Testis (tissue), 5 donors: ENCODE data around the gene ARGFX. TPM values are rescaled to one million over a fixed set of nuclear protein-coding genes. Genes with fewer than 3 reads are reported as not detected.

Source experiments
- DNase-seq: peaks from one replicate; pipeline ENCODE4 v3.0.0-alpha.2; 2019
- H3K27ac ChIP-seq, 2 donors: fragments of 200-600 bp; sonication (generic); one replicate each; pipeline ENCODE4 v1.5.1; 2019
- H3K27me3 ChIP-seq: fragments of 200-600 bp; sonication (generic); one replicate; pipeline ENCODE4 v1.5.1; 2019
- H3K36me3 ChIP-seq: fragments of 200-600 bp; sonication (generic); one replicate; pipeline ENCODE4 v1.5.1; 2017; ENCODE audit warnings: low read depth; ENCODE audit errors: missing control alignments
- H3K4me1 ChIP-seq: fragments of 200-600 bp; sonication (generic); one replicate; pipeline ENCODE4 v1.5.1; 2019
- H3K4me3 ChIP-seq, 2 donors: fragments of 200-600 bp; sonication (generic); one replicate each; pipeline ENCODE4 v1.5.1; 2017 to 2019
- H3K9me3 ChIP-seq: fragments of 200-600 bp; sonication (generic); one replicate; pipeline ENCODE4 v1.5.1; 2017
- CTCF ChIP-seq, 3 experiments: fragments of 450-650 bp in 2 of 3; fragments of 200-600 bp in 1 of 3; sonication (generic) in 1 of 3; IDR thresholded peaks; one replicate each; pipeline ENCODE4 v1.5.1; 2016 to 2019; ENCODE audit warnings: antibody characterized with exemption in 3 of 3, mild to moderate bottlenecking in 2 of 3, moderate library complexity in 1 of 3
- POLR2A ChIP-seq: fragments of 450-650 bp; IDR thresholded peaks from one replicate; pipeline ENCODE4 v1.6.1; 2017; ENCODE audit warnings: antibody characterized with exemption, mild to moderate bottlenecking, moderate library complexity
- WGBS, 2 donors: methylation state at CpG; one replicate each; pipeline ENCODE4 v1.1.5; 2018; 5-methylcytosine and 5-hydroxymethylcytosine counted together
- intact Hi-C: fragments of 100-400 bp; cut with DNase I; formaldehyde crosslinking; loops from one replicate; pipeline ENCODE4 v1.15.1; 2023; ENCODE audit warnings: low total_unique reads
- long read RNA-seq, 2 donors: transcript quantifications; one replicate each; lab custom pipeline, GENCODE V29; 2026
- polyA plus RNA-seq: library from polyadenylated mRNA; stranded (reverse); fragments of 350-450 nt; fragmentation: Illumina TruSeq; extraction: RNeasy Lipid Tissue Mini Kit (QIAGEN cat#74804); gene quantifications from one replicate; pipeline ENCODE4 v1.2.3, GENCODE V29; 2014; ENCODE audit warnings: low read depth, low replicate concordance; ENCODE audit not compliant: insufficient read depth
- total RNA-seq, 2 donors: library from RNA; depleted of rRNA; stranded (reverse); fragments of >200 nt; gene quantifications; one replicate each; pipeline ENCODE4 v1.2.3, GENCODE V29; 2016

The ARGFX gene
- total RNA-seq, result under 1 TPM; 0.31 to 0.55 TPM
- not detected for polyA plus RNA-seq
- long read RNA-seq, donor 1, result 0 reads
- long read RNA-seq, donor 2, result 0 reads

GRCh38 chr3:121567649-121568048, at the start of gene ARGFX:
Gene ARGFX (plus strand): TSS chr3:121567949. CDS start chr3:121570714, 2,765 bp downstream.
- Histone ChIP-seq H3K27me3 (no peaks in the 10 kb centered on the region), H3K4me3 (no peak within 1 kb of the TSS), H3K27ac (no peak within 1 kb of the TSS), H3K9me3 (no peaks in the 10 kb centered on the region), H3K36me3 (no peaks in the 10 kb centered on the region), H3K4me1 (no peaks in the 10 kb centered on the region)
- intact Hi-C loops, result no loop called here
- 96% methylated on average over 5 of the region's 5 CpGs for WGBS, 2 donors
- DNase-seq, result no peak
- TF ChIP-seq POLR2A (no peak), CTCF (IDR thresholded peaks at IDR 0.05) (no peak)

GRCh38 chr3:121517953-121518655, 49.6 kb upstream of the ARGFX start:
- intact Hi-C loops, result no loop called here
- H3K9me3 ChIP-seq, result no peaks in the 10 kb centered on the region
- H3K27me3 ChIP-seq, result no peaks in the 10 kb centered on the region
- no peak for DNase-seq
- WGBS, 2 donors, result 81 to 84% methylated on average over 5 of the region's 5 CpGs
- H3K36me3 ChIP-seq, result no peaks in the 10 kb centered on the region
- TF ChIP-seq CTCF (IDR thresholded peaks at IDR 0.05) (no peak), POLR2A (no peak)
- no peak overlapping the region for H3K27ac ChIP-seq
- no peak overlapping the region for H3K4me3 ChIP-seq
- no peaks in the 10 kb centered on the region for H3K4me1 ChIP-seq

- 91 to 98% methylated on average over 3 of the region's 3 CpGs for WGBS, 2 donors
- intact Hi-C loops, result no loop called here
- TF ChIP-seq POLR2A, result no peak
- no peak for TF ChIP-seq CTCF (IDR thresholded peaks at IDR 0.05)
- H3K4me1 ChIP-seq, result no peaks in the 10 kb centered on the region
- H3K27ac ChIP-seq, result no peak overlapping the region
- no peak for DNase-seq
- no peak overlapping the region for H3K4me3 ChIP-seq
- no peaks in the 10 kb centered on the region for H3K27me3 ChIP-seq
- H3K9me3 ChIP-seq, result no peaks in the 10 kb centered on the region
- H3K36me3 ChIP-seq, result no peaks in the 10 kb centered on the region
Observed at GRCh38 chr3:121520510-121520909, 47.2 kb upstream of the ARGFX start.

- no peaks in the 10 kb centered on the region for H3K27me3 ChIP-seq
- H3K4me3 ChIP-seq, result no peak overlapping the region
- H3K9me3 ChIP-seq, result no peaks in the 10 kb centered on the region
- peak in 2 of 3 experiments; percentile 9 to 51 for TF ChIP-seq CTCF (IDR thresholded peaks at IDR 0.05)
- no peak for TF ChIP-seq POLR2A
- no peak for DNase-seq
- H3K36me3 ChIP-seq, result no peaks in the 10 kb centered on the region
- H3K27ac ChIP-seq, result no peak overlapping the region
- intact Hi-C loops, result no loop called here
- no peaks in the 10 kb centered on the region for H3K4me1 ChIP-seq
- WGBS, 2 donors, result 59 to 61% methylated on average over 3 of the region's 3 CpGs
Observed at GRCh38 chr3:121529308-121529707, 38.4 kb upstream of the ARGFX start.

- no peak overlapping the region for H3K4me3 ChIP-seq
- H3K9me3 ChIP-seq, result no peaks in the 10 kb centered on the region
- H3K27ac ChIP-seq, result no peak overlapping the region
- no peaks in the 10 kb centered on the region for H3K27me3 ChIP-seq
- no peaks in the 10 kb centered on the region for H3K36me3 ChIP-seq
- intact Hi-C loops, result no loop called here
- DNase-seq, result no peak
- no peaks in the 10 kb centered on the region for H3K4me1 ChIP-seq
- no peak for TF ChIP-seq CTCF (IDR thresholded peaks at IDR 0.05)
- TF ChIP-seq POLR2A, result no peak
Observed at GRCh38 chr3:121531269-121531668, 36.5 kb upstream of the ARGFX start.
